HG02763 (cell line): ENCODE measurements around the gene ADGRB3.
"Not testable (repeated sequence)": the region's sequence is repeated elsewhere in the genome, so short reads cannot be mapped to it uniquely, and the experiment has no call there.

ENCODE experiments used
- ATAC-seq: cut with Tn5 transposase; IDR thresholded peaks from one replicate; pipeline ENCODE4 v1.9.1; 2021; ENCODE audit warnings: mild to moderate bottlenecking, moderate library complexity; ENCODE audit not compliant: unreplicated experiment

The ADGRB3 gene

DNA sequence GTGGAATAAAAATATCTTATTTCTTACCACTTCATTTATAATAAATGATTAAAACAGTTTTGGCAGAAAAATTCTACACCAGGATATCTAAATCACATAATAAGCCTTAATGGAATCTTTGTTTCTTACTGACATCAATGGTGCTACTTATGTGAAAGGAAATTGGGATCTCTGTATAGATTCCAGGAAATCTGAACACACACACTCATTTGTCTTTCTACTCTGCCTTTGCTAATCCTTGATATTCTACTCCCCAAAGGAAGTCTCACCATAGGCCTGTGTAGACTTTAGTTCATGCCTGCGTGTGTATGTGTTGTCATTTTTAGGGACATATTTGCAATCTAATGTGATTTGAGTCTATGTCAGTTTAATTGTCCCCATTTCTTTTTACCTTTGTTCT, 7.9 kb downstream of the ADGRB3 start:
- no peak for ATAC-seq

DNA sequence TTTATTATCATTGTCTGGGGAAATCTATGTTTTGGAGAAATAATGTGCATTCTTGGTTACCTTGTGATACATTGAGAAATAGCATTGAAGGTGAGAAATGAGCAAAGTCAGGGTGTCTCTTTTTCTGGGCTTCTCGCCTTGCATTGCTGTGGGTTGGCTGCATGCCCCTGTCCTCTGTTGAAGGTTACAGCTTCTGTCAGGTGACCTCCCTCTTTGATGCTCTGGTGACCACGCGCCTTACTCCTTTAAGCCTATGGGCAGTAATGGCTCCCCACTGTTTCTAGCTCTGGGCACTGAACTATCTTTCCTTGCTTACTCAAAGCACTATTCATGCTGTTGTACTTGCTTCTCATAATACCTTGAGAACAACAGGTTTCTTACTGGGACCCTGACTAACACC, 14.6 kb downstream of the ADGRB3 start:
- ATAC-seq = no peak

DNA sequence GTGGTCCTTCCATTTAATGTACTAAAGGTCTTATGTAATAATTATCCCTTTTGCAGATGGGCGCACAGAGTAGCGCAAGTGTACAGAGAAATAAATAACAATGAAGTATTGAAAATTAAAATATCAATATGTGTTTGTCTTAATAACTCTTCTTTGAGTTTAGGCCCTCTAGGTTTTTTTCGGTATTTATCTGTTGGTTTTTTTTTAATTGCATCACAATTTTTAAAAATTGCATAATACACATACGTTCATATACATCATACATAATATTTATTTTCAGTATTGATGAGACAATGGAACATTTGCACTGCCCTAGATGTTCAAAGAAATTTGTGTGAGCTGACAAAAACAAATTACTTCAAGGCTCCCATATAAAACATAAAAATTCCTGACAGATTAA, 15.1 kb downstream of the ADGRB3 start:
- ATAC-seq = no peak

DNA sequence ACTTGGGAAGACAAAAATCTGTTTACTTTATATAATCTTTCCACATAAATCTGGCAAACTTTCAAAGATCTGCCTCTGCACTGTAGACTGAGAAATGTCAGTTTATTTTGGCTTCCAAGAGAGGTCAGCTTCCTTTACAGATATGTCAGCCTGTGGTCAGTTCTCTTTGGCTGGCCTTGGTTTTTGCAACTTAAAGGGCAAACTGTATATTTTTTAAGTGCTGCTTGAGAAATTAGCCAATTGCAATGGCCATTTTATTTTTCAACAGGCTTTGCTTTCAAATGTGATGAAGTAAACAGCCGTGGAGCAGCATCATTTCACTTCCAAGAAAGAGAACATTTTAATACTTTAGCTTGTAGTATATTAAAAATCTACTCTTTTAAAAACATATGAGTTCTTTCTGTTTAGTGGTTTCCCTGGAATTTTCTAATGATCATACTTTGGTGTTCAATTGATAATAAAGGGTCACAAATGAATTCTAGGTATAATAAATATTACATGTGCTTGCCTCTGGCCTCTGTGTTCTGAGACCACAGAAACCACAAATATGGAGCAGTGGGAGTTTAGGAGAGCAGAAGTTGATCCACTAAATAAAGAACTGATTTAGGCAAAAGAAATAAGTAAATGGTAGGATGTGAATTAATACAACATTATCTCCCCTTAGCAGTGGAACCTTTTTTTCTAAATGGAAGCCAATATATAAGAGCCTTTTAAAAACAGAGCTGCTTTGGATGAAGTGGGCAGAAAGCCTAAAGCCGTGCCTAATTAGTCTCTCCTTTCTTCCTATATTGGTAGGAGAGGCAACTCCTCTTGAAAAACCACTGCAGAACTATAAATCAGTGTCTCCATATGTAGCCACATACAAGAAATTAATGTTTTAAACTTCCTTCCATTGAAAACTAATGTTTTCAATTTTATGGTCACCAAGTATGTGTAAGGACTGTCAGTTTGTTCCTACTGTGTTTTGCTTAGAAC, 16.2 kb downstream of the ADGRB3 start:
- no peak for ATAC-seq

DNA sequence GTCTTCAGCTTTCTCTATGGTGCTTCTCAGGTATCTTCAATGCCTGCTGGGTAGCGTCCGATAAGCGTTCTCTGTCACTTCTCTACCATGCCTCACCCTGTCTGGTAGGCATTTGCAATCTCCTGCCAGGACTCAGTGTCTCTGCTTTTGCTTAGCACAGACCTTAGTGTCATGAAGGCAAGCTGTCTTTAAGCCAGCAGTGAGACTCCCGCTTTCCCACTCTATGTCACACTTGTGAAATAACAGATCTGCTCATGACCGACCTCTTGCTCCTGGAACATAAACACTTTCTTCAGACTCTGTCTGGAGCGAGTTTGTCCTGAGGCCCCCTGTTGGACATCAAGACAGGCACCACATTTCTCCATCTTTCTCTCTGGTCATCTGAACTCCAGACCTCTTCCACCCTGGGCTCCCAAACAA, 17.0 kb downstream of the ADGRB3 start:
- ATAC-seq = no peak

DNA sequence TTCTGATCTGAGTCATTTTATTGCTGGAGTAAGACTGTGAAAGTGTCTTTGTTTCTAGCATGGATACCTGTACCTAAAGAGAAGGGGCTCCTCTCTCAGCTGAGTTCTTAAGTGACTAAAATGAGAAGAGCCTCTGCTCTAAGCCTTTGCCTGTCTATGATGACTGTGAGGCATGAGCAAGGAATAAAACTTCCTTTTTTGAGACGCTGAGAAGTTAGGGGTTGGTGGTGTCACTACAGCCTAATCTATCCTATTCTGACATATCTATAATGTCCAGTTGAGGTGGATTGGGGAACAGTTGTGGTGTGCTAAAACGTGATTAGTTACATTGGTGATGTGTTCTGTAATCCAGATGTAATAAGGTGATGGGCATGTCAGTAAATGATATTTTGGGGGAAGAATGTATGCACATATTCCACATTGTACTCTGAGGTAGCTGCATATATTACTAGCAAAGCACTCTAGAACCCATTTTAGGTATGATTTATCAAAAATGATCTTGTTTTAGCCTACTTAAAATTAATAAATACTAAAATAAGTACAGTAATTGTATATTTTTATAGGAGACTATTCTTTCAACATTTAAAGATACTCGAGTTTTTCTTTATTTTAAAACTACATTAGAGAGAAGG, 18.1 kb downstream of the ADGRB3 start:
- no peak for ATAC-seq

DNA sequence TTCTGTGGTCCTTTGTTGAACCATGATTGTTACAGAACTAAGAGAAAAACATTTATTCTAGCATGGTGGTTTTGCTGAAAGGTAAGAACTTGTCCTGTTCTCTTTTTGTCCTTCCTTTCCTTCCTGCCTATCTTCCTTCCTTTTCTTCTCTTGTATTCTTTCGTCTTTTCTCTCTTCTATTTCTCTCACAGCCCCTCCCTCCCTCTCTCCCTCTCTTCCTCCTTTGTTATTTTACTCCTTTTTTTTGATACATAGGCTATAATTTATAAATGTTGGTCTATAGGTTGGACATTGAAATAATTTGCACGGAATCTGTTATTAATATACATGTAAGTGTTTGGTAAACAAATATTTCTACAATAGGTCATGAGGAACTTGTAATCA, 18.6 kb downstream of the ADGRB3 start:
- no peak for ATAC-seq

DNA sequence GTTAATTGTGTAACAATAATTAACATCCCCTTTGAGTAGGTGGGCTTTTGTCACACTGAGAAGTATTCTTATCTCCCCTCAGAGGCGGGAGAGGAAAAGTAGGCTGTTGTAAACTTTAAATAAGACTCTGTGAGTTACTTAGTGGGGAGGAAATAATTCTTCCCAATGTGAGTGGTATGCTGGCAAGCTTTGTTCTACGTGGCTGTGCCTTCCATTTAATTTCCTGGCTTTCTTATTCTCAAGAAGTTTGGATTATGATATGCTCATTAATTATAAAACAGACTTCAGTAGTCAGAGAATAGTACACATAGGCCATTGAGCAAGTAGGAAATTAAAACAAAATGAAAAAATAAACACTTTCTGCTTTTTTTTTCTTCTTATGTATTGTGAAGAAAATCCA, 19.1 kb downstream of the ADGRB3 start:
- ATAC-seq = no peak

DNA sequence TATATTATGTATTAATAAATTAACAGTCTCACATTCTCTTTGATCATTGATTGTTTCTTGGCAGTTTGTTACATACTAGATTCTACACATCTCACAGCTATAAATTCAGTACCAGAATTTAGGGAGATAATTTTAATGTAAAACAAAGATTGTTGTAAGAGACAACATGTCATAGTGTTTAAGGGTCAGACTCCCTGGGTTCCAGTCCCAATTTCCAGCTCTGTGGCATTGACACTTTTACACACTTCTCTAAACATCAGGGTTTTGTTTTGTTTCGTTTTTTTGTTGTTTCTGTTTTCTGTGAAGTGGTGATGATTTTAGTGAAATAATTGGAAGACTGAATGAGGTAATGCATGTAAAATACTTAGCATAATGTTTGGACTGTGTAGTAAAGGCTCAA, 19.9 kb downstream of the ADGRB3 start:
- ATAC-seq = no peak

DNA sequence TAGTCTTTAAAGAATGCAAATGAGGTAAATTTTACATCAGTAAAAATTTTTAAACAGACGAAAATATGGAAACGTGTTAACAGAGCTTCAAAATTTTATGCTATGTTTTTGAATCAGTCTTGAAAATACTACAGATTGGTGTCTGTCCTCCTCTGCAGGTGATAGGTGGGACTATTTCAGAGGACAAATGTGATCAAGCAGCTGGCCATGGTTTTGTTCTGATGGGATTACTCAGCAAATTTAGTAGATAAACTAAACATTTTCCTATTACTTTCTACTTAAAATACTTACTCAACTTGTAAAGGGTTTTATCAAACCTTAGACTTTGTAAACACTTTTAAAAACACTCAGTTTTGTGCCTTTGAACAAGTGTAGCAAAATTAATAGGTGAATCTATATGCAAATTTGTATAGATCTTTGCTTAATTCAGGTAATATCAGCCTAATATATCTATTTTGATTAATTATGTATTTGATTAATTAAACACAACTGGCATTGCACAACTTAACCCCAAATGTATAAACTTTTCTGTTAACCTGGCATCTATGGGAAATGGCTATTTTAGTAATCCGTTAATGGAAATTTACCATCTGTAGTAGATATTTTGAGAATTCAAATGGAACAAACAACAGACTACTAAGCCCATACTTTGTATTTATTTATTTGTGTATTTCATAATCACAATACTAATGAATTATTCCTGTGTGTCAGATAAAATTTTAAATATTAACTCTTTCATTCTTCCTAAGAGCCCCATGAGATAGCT, 22.5 kb downstream of the ADGRB3 start:
- no peak for ATAC-seq

DNA sequence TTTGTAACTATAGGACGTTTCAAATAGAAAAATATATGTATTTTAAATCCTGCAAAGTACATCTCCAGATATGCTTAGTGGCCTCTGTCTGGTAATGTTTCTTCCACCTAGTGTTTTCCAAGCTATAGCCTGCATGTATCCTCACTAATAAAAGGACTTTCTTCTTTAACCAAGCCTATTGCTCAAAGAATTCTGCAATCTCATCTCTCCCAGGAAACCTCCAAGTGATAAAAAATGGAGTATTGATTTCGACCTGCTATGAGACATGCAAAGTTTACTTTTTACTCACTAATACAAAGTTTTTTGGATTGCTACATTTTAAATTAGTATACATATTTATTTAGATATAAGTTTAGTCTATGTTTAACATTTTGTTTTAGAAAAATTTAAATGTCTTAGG, 23.3 kb downstream of the ADGRB3 start:
- ATAC-seq = no peak

DNA sequence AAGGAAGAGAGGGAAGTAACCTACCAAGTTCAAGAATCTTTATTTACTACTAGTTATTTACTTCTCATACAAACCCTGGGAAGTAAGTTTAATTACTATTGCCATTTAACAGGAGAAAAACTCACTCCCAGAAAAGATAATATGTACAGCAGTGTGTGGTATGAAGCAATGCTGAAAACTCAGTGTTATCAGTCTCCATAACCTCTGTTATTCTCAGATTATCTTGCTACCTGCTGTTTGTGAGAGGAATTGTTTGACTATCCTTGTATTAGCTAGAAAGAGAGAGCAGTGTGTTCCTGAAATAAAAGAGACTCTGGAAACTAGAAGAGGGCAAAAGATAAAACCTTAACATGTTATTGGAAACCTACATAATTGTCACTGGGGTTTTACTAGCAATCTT, 38.2 kb downstream of the ADGRB3 start:
- no peak for ATAC-seq

DNA sequence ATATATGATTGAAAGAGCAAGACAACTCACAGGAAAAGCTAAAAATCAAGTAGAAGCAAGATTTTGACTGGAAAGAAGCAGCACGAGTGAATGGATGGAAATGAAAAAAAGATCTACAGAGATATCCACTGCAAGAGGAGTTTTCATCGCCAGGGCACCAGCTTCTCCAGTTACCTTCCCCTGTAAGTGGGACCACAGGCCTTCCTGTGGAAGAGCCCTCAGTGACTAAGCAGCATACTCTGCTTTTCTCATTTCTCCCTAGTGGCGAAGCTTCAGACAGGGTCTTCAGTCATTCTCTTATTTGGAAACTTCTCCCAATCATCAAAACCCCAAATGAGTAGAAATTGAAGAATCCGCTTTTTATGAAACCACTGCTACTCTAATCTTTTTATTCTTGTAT, 40.5 kb downstream of the ADGRB3 start:
- ATAC-seq = no peak

DNA sequence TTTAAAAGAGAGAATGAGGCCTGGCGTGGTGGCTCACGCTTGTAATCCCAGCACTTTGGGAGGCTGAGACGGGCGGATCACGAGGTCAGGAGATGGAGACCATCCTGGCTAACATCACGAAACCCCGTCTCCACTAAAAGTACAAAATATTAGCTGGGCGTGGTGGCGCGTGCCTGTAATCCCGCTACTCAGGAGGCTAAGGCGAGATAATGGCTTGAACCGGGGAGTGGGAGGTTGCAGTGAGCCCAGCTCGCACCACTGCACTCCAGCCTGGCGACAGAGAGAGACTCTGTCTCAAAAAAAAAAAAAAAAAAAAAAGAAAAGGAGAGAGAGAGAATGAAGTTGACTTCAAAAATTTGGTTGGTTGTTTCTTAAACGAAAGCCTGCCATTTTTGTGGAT, 41.0 kb downstream of the ADGRB3 start:
- ATAC-seq = not testable (repeated sequence)

DNA sequence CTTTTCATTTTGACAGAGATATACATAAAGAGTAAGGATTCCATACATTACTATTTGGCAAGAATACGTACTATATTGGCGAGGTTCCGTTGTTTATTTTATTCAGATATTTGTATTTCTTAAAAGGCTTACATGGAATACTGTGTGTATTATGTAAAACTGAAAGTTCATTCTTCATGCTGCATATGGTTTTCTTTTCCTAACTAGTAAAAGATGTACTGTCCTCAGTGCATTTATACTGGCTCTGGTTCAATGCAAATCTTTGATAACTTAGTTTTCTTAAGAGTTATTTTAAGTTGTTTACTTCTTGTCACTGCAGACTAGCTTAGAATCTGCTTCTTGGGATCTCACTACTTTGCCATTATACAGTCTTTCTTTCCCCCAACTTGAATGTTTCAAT, 42.0 kb downstream of the ADGRB3 start:
- ATAC-seq = no peak

DNA sequence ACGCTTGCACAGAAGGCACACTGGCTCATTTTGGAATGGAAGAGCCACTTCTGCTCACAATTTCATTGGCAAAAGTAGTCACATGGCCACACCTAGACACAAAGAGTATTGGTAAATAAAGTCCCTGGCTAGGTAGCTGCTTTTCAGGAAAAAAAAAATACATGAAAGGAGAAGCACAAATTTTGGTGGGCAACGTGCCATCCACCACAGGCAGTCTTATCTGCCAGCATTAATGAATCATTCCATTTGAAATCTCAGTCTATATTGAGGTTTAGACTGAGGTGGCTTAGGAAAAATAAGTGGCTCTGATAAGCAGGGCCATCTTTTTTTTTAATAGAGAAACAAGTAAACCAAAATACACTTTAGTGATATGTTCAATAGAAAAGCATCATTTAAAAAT, 44.3 kb downstream of the ADGRB3 start:
- no peak for ATAC-seq

DNA sequence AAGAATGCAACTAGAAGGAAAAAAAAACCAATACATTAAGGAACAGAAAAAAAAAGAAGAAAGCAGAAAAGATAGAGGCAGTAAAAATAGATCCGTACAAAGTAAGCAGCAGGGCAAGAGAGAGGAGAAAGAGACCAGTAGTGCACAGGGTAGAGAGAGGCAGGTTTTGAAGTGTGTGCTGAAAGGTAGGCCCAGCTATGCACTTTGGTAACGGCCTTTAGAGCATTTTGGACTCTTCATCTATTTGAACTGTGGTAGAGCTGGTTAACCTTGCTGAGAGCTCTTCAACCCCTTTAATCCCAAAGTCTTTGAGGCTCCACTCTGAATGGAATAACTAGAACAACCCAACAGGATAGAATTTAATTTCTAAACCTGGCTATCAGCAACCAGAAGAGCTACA, 45.2 kb downstream of the ADGRB3 start:
- ATAC-seq = no peak

DNA sequence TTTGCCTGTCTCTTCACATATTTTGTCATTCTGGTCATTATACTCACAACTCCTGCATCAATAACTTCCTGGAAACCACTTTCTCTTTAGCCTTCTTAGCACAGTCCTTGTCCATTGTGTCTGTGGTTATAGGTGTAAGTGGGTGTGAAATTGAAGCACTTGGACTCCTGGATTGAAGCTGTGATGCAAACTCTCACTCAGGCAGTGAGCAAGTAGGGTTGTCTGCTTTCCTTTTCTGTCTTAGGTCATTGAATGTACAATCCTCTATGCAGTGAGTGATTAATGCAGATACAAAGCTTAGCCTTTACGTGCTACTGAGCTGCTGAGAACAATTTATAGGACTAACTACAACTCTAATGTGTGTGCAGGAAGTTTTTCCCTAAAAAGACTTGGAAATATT, 54.8 kb downstream of the ADGRB3 start:
- ATAC-seq = no peak

DNA sequence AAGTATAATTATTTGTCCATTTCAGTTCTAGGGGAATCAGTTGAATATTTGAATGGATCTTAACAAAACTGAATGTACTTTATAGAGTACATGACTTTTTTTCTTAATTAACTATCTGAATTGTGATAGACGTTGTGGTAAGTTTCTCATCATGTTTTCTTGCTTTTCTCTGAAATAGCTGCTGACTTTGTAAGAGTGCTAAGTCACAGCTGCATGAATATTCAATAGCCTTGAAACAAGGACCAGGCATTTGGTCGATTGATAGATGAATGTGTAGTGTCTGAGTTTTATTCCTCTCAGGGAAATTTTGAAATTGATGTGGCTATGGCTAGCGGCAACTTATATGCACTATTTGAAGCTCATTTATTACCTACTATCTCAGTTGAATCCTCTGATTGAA, 56.0 kb downstream of the ADGRB3 start:
- no peak for ATAC-seq

DNA sequence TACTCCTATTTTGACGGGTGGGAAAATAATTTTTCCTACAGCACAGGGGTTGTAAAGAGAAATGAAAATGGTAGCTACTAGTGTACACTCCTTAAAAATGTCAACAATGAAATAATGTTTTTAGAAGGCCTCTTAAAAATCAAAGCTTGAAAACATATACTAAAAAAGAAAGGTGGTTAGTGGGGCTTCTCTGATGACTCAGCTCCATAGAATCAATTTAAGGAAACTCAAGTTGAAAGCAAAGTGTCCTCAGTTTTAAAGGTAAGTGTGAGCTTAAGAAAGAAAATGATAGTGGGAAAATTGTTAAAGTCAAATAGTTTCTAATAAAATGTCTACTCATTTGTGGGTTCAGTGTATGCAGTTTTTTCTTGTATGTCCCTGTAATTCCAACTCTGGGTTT, 58.2 kb downstream of the ADGRB3 start:
- ATAC-seq = no peak

DNA sequence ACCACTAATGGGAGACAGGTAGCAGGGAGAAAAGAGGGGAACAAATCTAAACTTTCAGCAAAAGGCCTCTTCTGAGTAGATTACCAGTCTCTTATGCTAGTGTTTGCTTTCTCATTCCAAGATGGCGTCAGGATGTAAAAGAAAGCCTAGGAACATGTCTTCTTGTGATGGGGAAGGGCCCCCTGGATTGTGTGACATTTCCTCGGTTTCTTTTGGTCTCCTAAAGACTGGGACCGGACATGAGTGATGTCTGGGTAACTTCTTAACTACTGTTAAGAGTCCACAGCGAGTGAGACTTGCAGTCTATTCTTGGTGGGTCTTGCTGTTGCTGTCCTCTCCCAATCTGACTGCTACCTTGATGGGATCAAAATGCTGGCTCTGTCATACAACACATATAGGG, 60.3 kb downstream of the ADGRB3 start:
- ATAC-seq = no peak

DNA sequence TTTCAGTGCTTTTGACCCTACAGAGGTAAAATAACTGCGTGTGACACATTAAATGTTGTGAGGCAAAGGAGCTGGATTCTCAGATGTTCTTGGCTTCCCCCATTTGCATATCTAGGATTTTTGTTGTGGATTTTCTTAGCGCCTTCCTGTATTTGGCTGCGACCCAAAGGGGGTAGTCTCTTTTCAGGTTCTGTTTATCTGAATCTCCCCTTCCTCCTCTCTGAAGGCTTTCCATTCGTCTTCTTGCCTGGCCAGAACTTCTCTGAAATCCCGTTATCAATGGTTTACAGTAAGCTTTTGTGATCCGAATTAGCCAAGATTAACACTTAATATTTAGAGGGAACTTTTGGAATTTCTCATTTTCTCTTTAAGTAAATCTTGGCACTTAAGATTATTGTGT, 60.8 kb downstream of the ADGRB3 start:
- ATAC-seq = no peak
